Fibroblast of skin of abdomen (primary cell): ENCODE results near the gene LSAMP.
A peak's percentile ranks its signal among the peaks of the same experiment; 100 is the strongest.
"Not testable (repeated sequence)": the region's sequence is repeated elsewhere in the genome, so short reads cannot be mapped to it uniquely, and the experiment has no call there.

Source experiments
- DNase-seq: peaks from one replicate; pipeline ENCODE4 v3.0.0-alpha.2; 2013

LSAMP gene

GRCh38 chr3:116238846-116239565 is 206.3 kb downstream of the LSAMP start:
- peak; percentile 60 for DNase-seq

- DNase-seq = no peak
These were observed 211.5 kb downstream of the LSAMP start for GRCh38 chr3:116233711-116234357.

GRCh38 chr3:116230431-116231020 is 214.8 kb downstream of the LSAMP start:
- no peak for DNase-seq

- DNase-seq = no peak
These were observed 219.0 kb downstream of the LSAMP start for GRCh38 chr3:116226266-116226665.

- no peak for DNase-seq
These were observed 228.5 kb downstream of the LSAMP start for GRCh38 chr3:116216761-116217160.

- DNase-seq = no peak
These were observed 233.4 kb downstream of the LSAMP start for GRCh38 chr3:116211901-116212300.

- DNase-seq = not testable (repeated sequence)
These were observed 236.5 kb downstream of the LSAMP start for GRCh38 chr3:116208830-116209229.

GRCh38 chr3:116200956-116201690 is 244.2 kb downstream of the LSAMP start:
- DNase-seq = no peak

- DNase-seq = no peak
These were observed 246.2 kb downstream of the LSAMP start for GRCh38 chr3:116199063-116199462.

GRCh38 chr3:116198087-116198486 is 247.2 kb downstream of the LSAMP start:
- peak; percentile 56 for DNase-seq

GRCh38 chr3:116192464-116192863 is 252.8 kb downstream of the LSAMP start:
- DNase-seq = no peak

- no peak for DNase-seq
These were observed 253.9 kb downstream of the LSAMP start for GRCh38 chr3:116191409-116191808.

GRCh38 chr3:116190095-116190494 is 255.2 kb downstream of the LSAMP start:
- DNase-seq = no peak

GRCh38 chr3:116188231-116188785 is 257.0 kb downstream of the LSAMP start:
- DNase-seq = peak; percentile 30

GRCh38 chr3:116186049-116186448 is 259.2 kb downstream of the LSAMP start:
- DNase-seq = peak; percentile 60

GRCh38 chr3:116181159-116181558 is 264.1 kb downstream of the LSAMP start:
- DNase-seq = no peak

GRCh38 chr3:116179091-116179490 is 266.2 kb downstream of the LSAMP start:
- DNase-seq = peak; percentile 91

GRCh38 chr3:116176974-116177555 is 268.2 kb downstream of the LSAMP start:
- no peak for DNase-seq

GRCh38 chr3:116166121-116166520 is 279.2 kb downstream of the LSAMP start:
- no peak for DNase-seq

GRCh38 chr3:116165641-116166040 is 279.6 kb downstream of the LSAMP start:
- DNase-seq = no peak

- DNase-seq = no peak
These were observed 280.2 kb downstream of the LSAMP start for GRCh38 chr3:116165135-116165534.

GRCh38 chr3:116164039-116164438 is 281.2 kb downstream of the LSAMP start:
- DNase-seq = peak; percentile 21
